Measurements from ENCODE around the gene ACOT9.
"Not testable (repeated sequence)": the region's sequence is repeated elsewhere in the genome, so short reads cannot be mapped to it uniquely, and the experiment has no call there.

ACOT9 gene

GRCh38 chrX:23779025-23779424 is 35.9 kb upstream of the ACOT9 start:
- peak; percentile 73 for DNase-seq (ENCODE audit: low read depth)
- no peak overlapping the region for H3K4me3 ChIP-seq (ENCODE audit: control insufficient read depth, low read depth, low read length)
- peak; percentile 12 for TF ChIP-seq CTCF (conservative IDR thresholded peaks at IDR 0.05; ENCODE audit: control insufficient read depth, insufficient read depth, low read depth, low read length)

DNA sequence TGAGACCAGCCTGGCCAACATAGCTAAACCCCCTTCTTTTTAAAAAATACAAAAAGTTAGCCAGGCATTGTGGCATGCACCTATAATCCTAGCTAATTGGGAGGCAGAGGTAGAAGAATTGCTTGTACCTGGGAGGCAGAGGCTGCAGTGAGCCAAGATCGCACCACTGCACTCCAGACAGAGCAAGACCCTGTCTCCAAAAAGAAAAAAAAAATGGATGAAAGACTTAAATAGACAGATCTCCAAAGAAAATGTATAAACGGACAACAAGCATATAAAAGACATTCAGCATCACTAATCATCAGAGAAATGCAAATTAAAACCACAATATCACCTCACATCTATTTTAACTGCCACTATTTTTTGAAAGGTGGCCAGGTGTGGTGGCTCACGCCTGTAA is 33.3 kb upstream of the ACOT9 start:
- no peak for TF ChIP-seq CTCF (conservative IDR thresholded peaks at IDR 0.05; ENCODE audit: control insufficient read depth, insufficient read depth, low read depth, low read length)
- no peak for DNase-seq (ENCODE audit: low read depth)
- no peak overlapping the region for H3K4me3 ChIP-seq (ENCODE audit: control insufficient read depth, low read depth, low read length)

GRCh38 chrX:23773601-23774175 is 30.6 kb upstream of the ACOT9 start:
- no peak for DNase-seq (ENCODE audit: low read depth)
- no peak for TF ChIP-seq CTCF (conservative IDR thresholded peaks at IDR 0.05; ENCODE audit: control insufficient read depth, insufficient read depth, low read depth, low read length)
- no peak overlapping the region for H3K4me3 ChIP-seq (ENCODE audit: control insufficient read depth, low read depth, low read length)

DNA sequence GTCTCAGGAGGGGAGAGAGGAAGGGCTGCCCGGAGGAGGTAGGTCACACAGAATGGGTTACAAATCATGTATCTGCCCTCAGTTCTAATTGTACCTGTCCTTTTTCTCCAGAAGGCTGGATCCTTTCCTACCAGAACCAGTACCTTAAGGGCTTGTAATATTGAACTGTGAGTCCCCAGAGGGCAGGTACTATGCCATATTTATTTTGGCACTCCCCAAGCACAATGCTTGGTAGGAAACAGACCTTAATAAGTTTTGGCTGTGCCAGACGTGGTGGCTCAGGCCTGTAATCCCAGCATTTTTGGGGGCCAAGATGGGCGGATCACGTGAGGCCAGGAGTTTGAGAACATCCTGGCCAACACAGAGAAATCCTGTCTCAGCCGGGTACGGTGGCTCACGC is 28.0 kb upstream of the ACOT9 start:
- H3K4me3 ChIP-seq (ENCODE audit: control insufficient read depth, low read depth, low read length); DNase-seq (ENCODE audit: low read depth): not testable (repeated sequence)

DNA sequence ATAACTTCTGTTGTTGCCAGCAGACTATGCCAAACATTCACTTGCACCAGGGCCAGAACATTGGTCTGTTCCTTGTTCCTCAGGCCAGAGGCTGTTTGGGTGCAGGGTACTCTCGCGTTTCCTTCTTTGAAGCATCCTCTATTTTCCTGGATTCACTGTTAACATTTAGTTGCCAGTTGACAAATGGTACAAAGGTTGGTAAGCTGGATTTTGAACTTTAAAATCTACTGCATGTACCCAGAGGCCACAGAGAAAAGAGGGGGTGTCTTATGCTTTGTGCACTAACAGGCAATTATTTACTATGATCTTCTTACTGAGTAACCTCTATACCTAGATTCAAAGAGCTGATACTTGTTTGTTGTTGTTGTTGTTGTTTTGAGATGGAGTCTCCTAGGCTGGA is 27.1 kb upstream of the ACOT9 start:
- no peak overlapping the region for H3K4me3 ChIP-seq (ENCODE audit: control insufficient read depth, low read depth, low read length)
- no peak for DNase-seq (ENCODE audit: low read depth)
- no peak for TF ChIP-seq CTCF (conservative IDR thresholded peaks at IDR 0.05; ENCODE audit: control insufficient read depth, insufficient read depth, low read depth, low read length)

GRCh38 chrX:23766650-23767551 is 23.8 kb upstream of the ACOT9 start:
- no peak for TF ChIP-seq CTCF (conservative IDR thresholded peaks at IDR 0.05; ENCODE audit: control insufficient read depth, insufficient read depth, low read depth, low read length)
- peak overlapping the region; percentile 3 for H3K4me3 ChIP-seq (ENCODE audit: control insufficient read depth, low read depth, low read length)
- no peak for DNase-seq (ENCODE audit: low read depth)

GRCh38 chrX:23765868-23766267 is 22.8 kb upstream of the ACOT9 start:
- TF ChIP-seq CTCF (conservative IDR thresholded peaks at IDR 0.05; ENCODE audit: control insufficient read depth, insufficient read depth, low read depth, low read length) = no peak
- H3K4me3 ChIP-seq (ENCODE audit: control insufficient read depth, low read depth, low read length) = no peak overlapping the region
- DNase-seq (ENCODE audit: low read depth) = no peak
